Measurements from ENCODE around the gene ROR2. TPM values are rescaled to one million over a fixed set of nuclear protein-coding genes. Genes with fewer than 3 reads are reported as not detected.

ROR2 gene
- total RNA-seq, 1 donor from 2014 or later = 18.6 TPM

- no peak for TF ChIP-seq CTCF (IDR thresholded peaks at IDR 0.05)
- Mint-ChIP-seq H3K27me3 (ENCODE audit: low read depth) (no peaks in the 10 kb centered on the region), H3K36me3 (ENCODE audit: low read depth) (peaks cover 2% of the 10 kb centered on the region)
Observed at GRCh38 chr9:91923145-91923544, 26.9 kb downstream of the ROR2 start.

GRCh38 chr9:91921371-91921770 is 28.7 kb downstream of the ROR2 start:
- Mint-ChIP-seq H3K4me1 (ENCODE audit: low read depth) (no peaks in the 10 kb centered on the region), H3K36me3 (ENCODE audit: low read depth) (no peaks in the 10 kb centered on the region), H3K27me3 (ENCODE audit: low read depth) (no peaks in the 10 kb centered on the region), H3K9me3 (ENCODE audit: low read depth) (no peaks in the 10 kb centered on the region), H3K4me3 (ENCODE audit: unreplicated experiment) (no peak overlapping the region), H3K27ac (ENCODE audit: unreplicated experiment) (no peak overlapping the region)
- TF ChIP-seq CTCF (IDR thresholded peaks at IDR 0.05) = no peak
- no peak for DNase-seq (ENCODE audit: low spot score)

More at GRCh38 chr9:91923145-91923544, 26.9 kb downstream of the ROR2 start:
- Mint-ChIP-seq H3K4me3 (ENCODE audit: unreplicated experiment) (no peak overlapping the region), H3K27ac (ENCODE audit: unreplicated experiment) (no peak overlapping the region), H3K9me3 (ENCODE audit: low read depth) (no peaks in the 10 kb centered on the region), H3K4me1 (ENCODE audit: low read depth) (no peaks in the 10 kb centered on the region)
- no peak for DNase-seq (ENCODE audit: low spot score)

- H3K4me1 Mint-ChIP-seq (ENCODE audit: low read depth) = no peaks in the 10 kb centered on the region
- TF ChIP-seq CTCF (IDR thresholded peaks at IDR 0.05) = no peak
- H3K27ac Mint-ChIP-seq (ENCODE audit: unreplicated experiment) = no peak overlapping the region
- no peaks in the 10 kb centered on the region for H3K27me3 Mint-ChIP-seq (ENCODE audit: low read depth)
- H3K4me3 Mint-ChIP-seq (ENCODE audit: unreplicated experiment) = no peak overlapping the region
- H3K9me3 Mint-ChIP-seq (ENCODE audit: low read depth) = no peaks in the 10 kb centered on the region
- H3K36me3 Mint-ChIP-seq (ENCODE audit: low read depth) = no peaks in the 10 kb centered on the region
- DNase-seq (ENCODE audit: low spot score) = no peak
Observed at GRCh38 chr9:91920630-91921350, 29.2 kb downstream of the ROR2 start.

- no peak overlapping the region for H3K27ac Mint-ChIP-seq (ENCODE audit: unreplicated experiment)
- H3K4me3 Mint-ChIP-seq (ENCODE audit: unreplicated experiment) = no peak overlapping the region
- no peak for TF ChIP-seq CTCF (IDR thresholded peaks at IDR 0.05)
- no peaks in the 10 kb centered on the region for H3K27me3 Mint-ChIP-seq (ENCODE audit: low read depth)
- H3K36me3 Mint-ChIP-seq (ENCODE audit: low read depth) = no peaks in the 10 kb centered on the region
- H3K9me3 Mint-ChIP-seq (ENCODE audit: low read depth) = no peaks in the 10 kb centered on the region
- H3K4me1 Mint-ChIP-seq (ENCODE audit: low read depth) = no peaks in the 10 kb centered on the region
- no peak for DNase-seq (ENCODE audit: low spot score)
Observed at GRCh38 chr9:91919621-91920020, 30.4 kb downstream of the ROR2 start.

- Mint-ChIP-seq H3K27me3 (ENCODE audit: low read depth) (no peaks in the 10 kb centered on the region), H3K27ac (ENCODE audit: unreplicated experiment) (no peak overlapping the region), H3K4me1 (ENCODE audit: low read depth) (peaks cover 11% of the 10 kb centered on the region), H3K9me3 (ENCODE audit: low read depth) (no peaks in the 10 kb centered on the region), H3K4me3 (ENCODE audit: unreplicated experiment) (no peak overlapping the region), H3K36me3 (ENCODE audit: low read depth) (no peaks in the 10 kb centered on the region)
- TF ChIP-seq CTCF (IDR thresholded peaks at IDR 0.05) = no peak
- no peak for DNase-seq (ENCODE audit: low spot score)
Observed at GRCh38 chr9:91917436-91917835, 32.6 kb downstream of the ROR2 start.

All from chondrocyte (in vitro differentiated cells).